Measurements from ENCODE around the gene UGT1A8.
"Not testable (repeated sequence)": the region's sequence is repeated elsewhere in the genome, so short reads cannot be mapped to it uniquely, and the experiment has no call there.

The UGT1A8 gene

DNA sequence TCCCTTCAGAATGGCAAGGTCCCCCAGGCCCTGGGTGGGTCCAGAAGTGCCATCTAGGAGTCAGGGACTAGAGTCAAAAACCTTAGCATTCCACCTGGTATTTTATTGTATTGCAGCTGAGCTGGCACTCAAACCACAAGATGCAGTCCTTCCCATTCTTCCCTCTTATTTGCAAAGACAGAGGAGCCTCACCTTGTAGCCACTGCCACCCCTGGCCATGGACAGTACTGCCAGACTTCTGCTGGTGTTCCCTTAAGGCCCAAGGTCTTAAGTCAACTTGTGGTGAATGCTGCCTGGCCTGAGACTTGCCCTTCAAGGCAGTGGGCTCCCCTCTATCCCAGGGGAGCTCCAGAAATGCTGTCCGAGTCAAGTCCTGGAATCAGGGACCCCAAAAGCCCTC is 25.7 kb downstream of the UGT1A8 start:
- DNase-seq (ENCODE audit: low read depth): no peak

DNA sequence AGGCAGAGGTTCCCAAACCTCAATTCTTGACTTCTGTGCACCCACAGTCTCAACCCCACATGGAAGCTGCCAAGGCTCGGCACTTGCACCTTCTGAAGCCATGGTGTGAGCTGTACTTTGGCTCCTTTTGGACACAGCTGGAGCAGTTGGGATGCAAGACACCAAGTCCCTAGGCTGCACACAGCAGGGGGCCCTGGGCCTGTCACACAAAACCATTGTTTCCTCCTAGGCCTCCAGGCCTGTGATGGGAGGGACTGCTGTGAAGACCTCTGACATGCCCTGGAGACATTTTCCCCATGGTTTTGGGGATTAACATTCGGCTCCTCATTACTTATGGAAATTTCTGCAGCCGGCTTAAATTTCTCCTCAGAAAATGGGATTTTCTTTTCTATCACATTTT is 28.6 kb downstream of the UGT1A8 start:
- DNase-seq (ENCODE audit: low read depth): not testable (repeated sequence)

- DNase-seq (ENCODE audit: low read depth): no peak
Observed at GRCh38 chr2:233650981-233651380, 33.5 kb downstream of the UGT1A8 start.

GRCh38 chr2:233651430-233651829 is 34.0 kb downstream of the UGT1A8 start:
- DNase-seq (ENCODE audit: low read depth): no peak

- no peak for DNase-seq (ENCODE audit: low read depth)
Observed at GRCh38 chr2:233654501-233654900, 37.1 kb downstream of the UGT1A8 start.

DNA sequence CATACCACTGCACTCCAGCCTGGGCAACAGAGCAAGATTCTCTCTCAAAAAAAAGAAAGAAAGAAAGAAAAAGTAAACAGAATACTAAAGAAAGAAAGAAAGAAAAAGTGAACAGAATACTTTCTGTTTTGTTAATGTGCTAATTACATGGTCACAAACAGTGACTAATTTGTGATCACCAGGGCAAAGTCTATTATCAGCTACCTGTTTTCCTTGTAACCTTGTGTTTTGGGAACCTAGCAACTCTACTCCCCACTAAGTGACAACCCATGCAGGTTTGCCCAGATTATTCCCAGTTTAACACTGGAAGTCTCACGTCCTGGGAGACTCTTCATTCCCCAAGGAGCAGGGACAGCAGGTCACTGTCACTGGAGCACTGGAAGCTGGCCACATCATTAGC is 37.6 kb downstream of the UGT1A8 start:
- no peak for DNase-seq (ENCODE audit: low read depth)

GRCh38 chr2:233655943-233656342 is 38.5 kb downstream of the UGT1A8 start:
- DNase-seq (ENCODE audit: low read depth): not testable (repeated sequence)

GRCh38 chr2:233656443-233656842 is 39.0 kb downstream of the UGT1A8 start:
- no peak for DNase-seq (ENCODE audit: low read depth)

DNA sequence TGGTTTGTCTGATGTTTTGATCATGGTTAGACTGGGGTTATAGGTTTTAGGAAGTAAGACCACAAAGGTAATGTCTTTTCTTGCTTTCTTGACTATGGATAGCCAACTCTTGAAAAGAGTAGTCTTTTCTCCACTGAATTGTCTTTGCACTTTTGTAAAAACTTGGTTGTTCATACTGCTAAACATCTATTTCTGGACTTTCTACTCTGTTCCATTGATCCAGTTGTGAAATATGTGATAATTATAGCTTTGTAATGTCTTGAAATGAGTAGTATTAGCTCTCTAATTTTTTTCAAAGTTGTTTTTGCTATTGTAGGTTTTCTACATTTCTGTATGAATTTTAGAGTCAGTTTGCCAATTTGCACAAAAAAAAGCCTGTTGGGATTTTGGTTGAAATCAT is 41.2 kb downstream of the UGT1A8 start:
- DNase-seq (ENCODE audit: low read depth): no peak

DNA sequence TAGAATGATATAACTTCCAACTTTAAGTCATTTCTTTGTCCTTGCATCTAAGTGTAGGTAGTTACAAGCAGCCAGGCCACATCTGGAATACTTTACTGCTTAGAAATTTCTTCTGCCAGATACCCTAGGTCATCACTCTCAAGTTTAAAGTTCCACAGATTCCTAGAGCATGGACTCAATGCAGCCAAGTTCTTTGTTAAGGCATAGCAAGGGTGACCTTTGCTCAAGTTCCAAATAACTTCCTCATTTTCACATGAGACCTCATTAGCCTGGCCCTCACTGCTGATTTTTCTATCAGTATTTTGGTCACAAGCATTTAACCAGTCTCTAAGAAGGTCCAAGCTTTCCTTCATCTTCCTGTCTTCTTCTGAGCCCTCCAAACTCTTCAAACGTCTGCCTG is 46.5 kb downstream of the UGT1A8 start:
- no peak for DNase-seq (ENCODE audit: low read depth)

DNA sequence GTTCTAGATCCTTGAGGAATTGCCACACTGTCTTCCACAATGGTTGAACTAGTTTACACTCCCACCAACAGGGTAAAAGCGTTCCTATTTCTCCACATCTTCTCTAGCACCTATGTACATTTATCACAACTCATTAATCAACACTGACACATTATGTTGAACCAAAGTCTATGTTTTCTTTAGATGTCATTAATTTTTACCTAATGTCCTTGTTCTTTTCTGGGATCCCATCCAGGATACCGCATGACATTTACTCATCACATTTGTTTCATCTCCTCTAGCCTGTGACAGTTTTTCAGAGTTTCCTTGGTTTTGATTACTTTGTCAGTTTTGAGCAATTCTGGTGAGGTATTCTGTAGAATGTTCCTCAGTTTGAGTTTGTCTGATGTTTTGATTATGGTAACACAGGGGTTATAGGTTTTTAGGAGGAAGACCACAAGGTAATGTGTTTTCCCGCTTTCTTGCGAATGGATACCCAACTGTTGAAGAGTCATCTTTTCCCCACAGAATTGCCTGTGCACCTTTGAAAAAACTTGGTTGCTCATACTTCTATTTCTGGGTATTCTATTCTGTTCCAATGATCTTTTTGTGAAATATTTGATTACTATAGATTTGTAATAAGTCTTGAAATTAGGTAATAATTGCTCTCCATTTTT is 51.3 kb downstream of the UGT1A8 start:
- no peak for DNase-seq (ENCODE audit: low read depth)

DNA sequence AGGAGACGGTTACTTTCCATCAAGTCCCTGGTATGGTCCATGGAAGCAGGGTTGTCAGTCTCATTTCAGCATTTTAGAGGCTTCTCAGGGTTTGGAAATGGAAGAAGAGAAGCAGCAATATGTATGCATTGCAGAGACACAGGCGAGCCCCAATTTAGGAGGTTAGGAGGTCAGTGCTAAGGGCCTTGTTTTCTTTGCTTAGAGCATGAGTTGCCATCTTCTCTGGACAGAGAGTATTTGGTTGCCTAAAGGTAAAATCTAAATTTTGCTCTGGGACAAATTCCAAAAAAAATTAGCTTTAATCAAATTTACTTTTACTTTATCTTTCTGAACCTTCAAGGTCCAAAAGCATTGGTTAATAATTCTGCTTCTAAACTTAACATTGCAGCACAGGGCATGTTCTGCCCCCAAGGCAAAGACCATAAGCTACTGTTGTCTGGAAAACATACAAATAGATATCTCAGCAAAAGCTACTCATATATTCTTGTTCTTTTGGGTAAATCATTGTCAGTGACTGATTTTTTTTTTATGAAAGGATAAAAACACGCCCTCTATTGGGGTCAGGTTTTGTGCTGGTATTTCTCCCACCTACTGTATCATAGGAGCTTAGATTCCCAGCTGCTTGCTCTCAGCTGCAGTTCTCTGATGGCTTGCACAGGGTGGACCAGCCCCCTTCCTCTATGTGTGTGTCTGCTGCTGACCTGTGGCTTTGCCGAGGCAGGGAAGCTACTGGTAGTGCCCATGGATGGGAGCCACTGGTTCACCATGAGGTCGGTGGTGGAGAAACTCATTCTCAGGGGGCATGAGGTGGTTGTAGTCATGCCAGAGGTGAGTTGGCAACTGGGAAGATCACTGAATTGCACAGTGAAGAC is 54.1 kb downstream of the UGT1A8 start, which contains the start of gene UGT1A9:
Gene UGT1A9 (plus strand): TSS at position 609 of the 872 bp plus-strand sequence. CDS start 37 bp downstream, at position 646.
- DNase-seq (ENCODE audit: low read depth): no peak

DNA sequence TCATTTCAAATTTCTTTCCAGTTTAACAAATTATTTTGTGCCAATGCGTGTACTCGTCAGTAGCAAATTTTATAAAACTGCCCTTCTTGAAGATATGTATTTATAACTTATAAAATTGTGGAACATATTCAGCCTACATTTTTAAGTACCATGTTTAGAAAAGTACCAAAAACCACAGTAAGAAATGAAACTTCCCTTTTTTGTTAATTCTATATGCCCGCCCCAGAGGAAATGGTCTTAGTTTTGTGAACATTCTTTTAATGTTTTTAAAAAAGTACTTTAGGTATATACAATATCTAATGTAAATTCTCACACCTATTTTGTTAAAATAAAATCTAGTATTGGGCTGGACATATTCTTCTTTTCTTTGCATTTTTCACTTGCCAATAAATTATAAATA is 55.5 kb downstream of the UGT1A8 start:
- no peak for DNase-seq (ENCODE audit: low read depth)

GRCh38 chr2:233673896-233674295 is 56.5 kb downstream of the UGT1A8 start:
- DNase-seq (ENCODE audit: low read depth): no peak

DNA sequence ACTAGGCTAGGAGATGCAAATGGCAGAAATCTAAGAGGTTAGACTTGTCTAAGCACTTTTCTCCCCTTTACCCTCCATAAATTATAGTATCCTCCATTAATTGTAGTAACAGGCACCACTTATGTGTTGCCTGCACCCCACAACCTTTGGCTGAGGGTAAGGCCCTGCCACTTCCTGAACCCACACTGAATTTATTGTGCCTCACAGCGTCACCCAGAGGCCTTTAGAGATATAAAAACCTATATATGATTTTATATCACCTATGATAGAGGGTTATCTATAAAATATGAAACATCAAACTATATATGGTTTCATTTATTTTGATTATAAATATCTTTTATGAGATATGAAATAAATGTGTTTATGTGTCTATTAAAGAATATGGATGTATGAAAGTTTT is 56.9 kb downstream of the UGT1A8 start:
- no peak for DNase-seq (ENCODE audit: low read depth)

DNA sequence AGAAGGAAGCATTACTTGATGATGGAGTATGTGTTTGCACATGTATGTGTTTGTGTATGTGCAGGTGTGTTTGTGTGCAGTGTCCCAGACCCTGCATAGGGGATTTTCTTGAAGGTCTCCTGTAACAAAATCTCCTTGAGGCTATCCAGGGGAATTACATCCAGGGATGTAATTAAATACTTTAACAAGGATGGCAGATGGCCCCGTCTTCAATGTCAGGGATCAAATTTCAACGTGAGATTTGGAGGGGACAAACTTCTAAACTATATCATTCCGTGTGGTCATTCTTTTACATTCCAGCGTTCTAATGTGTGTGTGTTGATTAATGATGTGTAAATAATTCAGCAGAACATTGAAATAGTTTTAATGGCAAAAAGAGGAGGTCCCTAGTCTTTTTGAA is 57.6 kb downstream of the UGT1A8 start:
- no peak for DNase-seq (ENCODE audit: low read depth)

DNA sequence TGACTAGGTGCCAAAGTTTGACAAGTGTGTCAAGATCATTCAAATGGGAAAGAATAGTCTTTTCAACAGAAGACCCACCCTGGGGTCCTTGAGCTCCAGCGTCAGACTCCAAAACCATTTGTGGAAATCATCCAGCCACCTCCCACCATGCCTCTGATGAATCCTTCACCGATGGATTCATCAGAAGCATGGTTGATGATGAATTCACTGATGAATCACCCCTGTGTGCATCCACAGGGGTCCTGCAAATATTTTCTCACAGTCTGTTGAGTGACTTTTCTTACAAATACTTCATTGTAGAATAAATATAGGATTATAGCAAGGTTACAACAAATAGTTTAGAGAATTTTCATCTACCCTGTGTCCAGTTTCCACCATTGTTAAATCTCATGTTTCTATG is 58.6 kb downstream of the UGT1A8 start:
- no peak for DNase-seq (ENCODE audit: low read depth)

GRCh38 chr2:233679196-233679595 is 61.8 kb downstream of the UGT1A8 start:
- DNase-seq (ENCODE audit: low read depth): no peak

GRCh38 chr2:233680361-233681045 is 63.1 kb downstream of the UGT1A8 start:
- no peak for DNase-seq (ENCODE audit: low read depth)

GRCh38 chr2:233681521-233682099 is 64.2 kb downstream of the UGT1A8 start, which contains the start of gene UGT1A7:
TSS of gene UGT1A7 (plus strand) at chr2:233681901. CDS start at chr2:233681938, 37 bp downstream.
- no peak for DNase-seq (ENCODE audit: low read depth)

DNA sequence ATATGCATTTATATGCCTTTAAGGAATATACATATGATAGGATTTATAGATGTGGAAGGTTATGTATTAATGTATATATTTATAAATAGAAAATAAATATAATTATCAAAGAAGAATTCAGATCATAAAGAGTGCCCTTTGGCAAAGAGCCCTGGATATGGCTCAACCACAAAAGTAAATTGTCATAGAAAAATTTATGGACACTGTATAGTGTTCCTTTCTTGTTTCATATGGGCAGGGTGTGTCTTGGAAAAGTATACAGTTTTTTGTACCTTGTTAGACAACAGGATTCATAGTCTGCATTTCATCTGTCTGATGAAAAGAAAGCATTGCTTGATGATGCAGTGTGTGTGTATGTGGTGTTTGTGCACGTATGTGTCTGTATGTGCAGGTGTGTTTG is 67.2 kb downstream of the UGT1A8 start:
- no peak for DNase-seq (ENCODE audit: low read depth)

- DNase-seq (ENCODE audit: low read depth): no peak
Observed at GRCh38 chr2:233686928-233687327, 69.5 kb downstream of the UGT1A8 start.
